Placental pericyte (primary cell): ENCODE measurements around the gene BEST4. TPM values are rescaled to one million over a fixed set of nuclear protein-coding genes. Genes with fewer than 3 reads are reported as not detected.

Source experiments
- small RNA-seq: library from RNA; depleted of rRNA; stranded (forward); fragments of <200 nt; gene quantifications from one replicate; pipeline ENCODE3, GENCODE V24; 2012; ENCODE audit warnings: low replicate concordance
- total RNA-seq: library from RNA; depleted of rRNA; stranded (reverse); fragments of >200 nt; gene quantifications from 2 replicates; pipeline ENCODE4 v1.2.3, GENCODE V29; 2012

Gene BEST4
- 0.14 and 0.22 TPM in 2 replicates for total RNA-seq

DNA sequence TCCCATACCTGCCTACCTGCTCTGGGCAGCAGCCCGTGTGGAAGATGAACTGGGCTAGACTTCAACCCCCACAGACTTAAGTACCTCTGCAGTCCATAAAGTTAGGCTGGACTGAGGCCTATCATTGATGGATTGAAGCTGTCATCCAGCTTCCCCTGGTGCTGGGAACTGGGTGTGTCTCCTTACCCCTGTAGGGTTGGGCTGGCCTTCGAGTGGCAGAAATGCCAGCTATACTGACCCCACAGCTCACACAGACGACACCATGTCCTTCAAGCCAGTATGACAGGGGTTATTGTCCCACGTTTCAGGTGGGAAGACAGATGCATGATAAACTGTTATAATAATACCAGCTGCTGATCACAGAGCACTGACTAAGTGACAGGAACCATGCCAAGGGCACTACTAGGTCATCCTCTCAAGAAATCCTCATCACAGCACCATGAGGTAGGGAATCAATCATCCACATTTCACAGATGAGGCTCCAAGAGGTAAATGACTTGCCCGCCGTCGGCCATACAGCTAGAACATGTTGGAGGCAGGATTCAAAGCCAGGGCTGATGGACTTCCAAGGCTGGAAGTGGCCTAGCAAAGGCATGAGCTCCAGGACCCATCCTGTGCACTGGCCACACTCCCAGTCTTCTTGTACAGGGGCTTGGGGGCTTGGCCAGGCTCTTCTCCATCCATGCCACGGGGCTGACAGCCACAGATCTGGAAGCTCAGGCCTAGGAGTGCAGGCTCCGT, at the start of gene BEST4:
Gene BEST4, minus strand, starts transcription at position 51 of the 741 bp plus-strand sequence. CDS start 465 bp downstream, outside the sequence.

DNA sequence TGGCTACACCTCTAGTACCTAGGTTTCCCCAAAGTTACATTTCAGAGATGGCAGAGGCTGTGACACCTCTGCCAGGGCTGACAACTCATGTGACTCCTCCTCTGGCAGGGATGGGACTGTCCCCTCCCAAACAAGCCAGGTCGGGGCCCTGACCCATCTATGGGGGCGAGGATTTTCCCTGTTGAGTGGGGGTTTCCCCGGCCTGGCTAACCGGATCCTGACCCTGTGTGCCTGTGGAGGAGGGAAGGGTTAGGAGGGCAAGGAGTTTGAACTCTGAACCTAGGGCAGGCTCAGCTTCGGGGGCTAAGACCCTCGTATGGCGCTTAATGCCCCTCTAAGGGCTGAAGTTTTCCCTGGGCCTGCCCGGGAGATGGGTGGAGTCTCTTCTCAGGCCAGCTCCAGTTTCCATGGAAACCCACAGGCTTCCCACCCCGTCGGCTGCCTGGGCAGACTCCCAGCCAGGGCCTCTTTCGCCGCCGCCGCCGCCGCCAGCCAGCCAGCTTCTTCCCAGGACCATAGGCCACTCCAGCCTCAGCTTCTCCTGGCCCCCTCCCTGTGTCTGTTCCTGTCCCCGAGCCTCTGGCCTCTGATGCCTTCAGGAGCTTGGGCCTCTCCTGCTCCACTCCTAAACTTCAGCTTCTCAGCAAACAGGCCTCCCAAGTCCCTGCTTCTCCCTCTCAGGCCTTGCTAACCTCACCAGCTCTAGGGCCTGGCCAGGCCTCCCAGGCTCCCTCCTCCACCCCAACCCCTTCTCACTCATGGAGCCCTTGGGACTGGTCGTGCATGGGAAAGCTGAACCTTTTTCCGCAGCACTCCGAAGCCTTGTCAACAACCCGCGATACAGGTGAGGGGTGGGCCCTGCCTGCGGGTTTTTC, 20.3 kb upstream of the BEST4 start, which contains the start of gene BTBD19:
Gene BTBD19, plus strand, starts transcription at position 461 of the 875 bp plus-strand sequence. Its CDS starts 298 bp downstream, at position 759.

DNA sequence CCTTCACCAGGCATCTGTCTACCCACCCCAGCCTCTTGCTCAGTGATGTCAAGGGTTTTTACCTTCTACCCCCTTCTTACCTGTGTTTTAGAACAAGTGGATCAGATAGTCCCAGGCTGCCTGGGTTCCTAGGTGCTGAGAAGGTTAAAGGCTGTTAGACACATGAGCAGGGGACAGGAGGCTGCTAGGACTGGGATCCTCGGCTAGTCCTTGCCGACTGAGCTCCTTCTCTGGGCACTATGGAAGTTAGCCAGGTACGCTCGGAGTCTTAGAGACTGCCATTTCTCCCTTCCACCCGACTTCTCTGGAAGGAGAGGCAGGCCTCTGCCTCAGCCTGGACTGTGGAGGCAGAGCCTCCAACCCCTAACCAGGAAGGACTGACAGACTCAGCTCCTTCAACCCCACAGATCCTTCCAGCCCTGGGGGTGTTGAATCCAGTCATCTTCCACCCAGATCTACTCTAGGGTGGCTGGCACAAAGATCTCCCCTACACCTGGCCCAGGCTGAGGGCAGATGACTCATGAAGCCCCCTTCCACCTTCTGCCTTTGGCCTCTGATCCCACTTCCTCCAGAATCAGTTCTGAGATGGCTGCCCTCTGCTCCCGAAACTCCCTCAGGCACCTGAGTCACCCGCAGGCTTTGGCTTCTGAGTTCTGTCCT, 18.9 kb upstream of the BEST4 start, which contains the start of gene DYNLT4:
Gene DYNLT4, minus strand, starts transcription at position 648 of the 660 bp plus-strand sequence. CDS start 683 bp downstream, outside the sequence.

DNA sequence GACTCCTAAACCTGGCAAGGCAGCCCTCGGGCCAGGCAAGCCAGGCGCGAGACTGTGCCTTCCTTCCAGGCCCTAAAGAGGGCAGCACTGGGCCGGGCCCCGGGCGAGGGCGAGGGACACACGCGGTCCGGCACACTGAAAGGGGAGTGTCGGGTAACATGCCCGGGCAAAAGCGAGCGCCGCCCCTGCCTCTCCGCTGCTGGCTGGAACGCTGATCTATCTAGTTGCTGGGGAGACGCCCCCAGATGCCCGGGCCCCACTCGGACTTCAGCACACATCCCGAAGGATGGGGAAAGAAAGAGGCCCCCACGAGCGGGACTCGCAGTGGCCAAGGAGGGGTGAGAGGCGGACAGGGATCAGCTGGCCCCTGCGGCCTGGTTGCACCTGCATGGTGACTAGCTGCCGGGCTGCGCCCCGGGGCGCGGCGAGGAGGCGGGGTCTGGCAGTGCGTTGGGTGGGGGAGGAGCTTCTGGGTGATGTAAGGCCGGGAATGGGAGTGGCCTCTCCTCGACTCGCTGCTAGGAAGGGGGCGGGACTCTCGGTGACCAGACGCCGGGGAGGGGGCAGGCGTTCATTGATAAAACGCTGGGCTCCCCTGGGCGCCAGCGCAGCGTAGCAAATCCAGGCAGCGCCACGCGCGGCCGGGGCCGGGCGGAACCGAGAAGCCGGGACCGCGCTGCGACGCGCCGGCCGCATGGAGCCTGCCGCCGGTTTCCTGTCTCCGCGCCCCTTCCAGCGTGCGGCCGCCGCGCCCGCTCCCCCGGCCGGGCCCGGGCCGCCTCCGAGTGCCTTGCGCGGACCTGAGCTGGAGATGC, 12.0 kb upstream of the BEST4 start, which contains the start of gene PLK3:
Gene PLK3, plus strand, starts transcription at position 608 of the 815 bp plus-strand sequence. Its CDS starts 87 bp downstream, at position 695.

DNA sequence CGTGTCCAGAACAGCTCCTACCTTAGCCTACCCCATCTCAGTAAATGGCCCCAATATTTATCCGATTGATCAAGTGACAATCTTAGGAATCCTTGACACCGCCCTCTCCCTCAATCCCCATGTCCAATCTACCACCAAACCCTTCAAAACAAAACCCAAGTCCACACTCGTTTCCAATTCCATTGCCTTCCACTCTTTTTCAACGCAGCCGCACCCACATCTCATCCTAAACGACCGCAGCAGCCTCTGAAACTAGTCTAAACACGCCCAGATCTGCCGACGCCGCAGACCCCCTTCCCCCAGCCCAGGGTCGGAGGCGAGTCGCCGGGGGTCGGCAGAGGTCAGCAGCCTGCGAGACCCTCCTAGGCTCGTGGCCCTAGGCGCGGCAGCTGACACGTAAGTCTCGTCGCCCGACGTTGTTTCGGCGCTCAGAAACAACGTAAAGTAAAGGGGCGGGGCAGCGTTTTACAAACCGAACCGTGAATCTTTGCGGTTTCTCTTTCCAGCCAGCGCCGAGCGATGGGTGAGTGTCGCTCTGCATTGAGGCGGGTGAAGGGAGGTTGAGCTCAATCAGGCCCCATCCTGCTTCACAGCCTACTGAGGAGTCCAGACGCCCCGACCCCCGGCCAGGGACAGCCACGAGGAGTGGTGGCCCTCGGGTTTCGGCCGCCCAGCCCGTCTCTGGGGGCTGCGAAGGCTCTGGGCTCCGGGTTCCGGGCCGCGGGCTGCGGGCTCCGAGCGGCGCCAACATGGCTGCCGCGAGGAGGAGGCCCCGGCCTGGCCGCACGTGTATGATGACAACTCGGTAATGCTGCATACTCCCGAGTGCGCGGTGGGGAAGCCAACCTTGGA, 12.7 kb downstream of the BEST4 start, which contains the start of gene RPS8:
Gene RPS8, plus strand, starts transcription at position 463 of the 852 bp plus-strand sequence. Its CDS starts 57 bp downstream, at position 520.

DNA sequence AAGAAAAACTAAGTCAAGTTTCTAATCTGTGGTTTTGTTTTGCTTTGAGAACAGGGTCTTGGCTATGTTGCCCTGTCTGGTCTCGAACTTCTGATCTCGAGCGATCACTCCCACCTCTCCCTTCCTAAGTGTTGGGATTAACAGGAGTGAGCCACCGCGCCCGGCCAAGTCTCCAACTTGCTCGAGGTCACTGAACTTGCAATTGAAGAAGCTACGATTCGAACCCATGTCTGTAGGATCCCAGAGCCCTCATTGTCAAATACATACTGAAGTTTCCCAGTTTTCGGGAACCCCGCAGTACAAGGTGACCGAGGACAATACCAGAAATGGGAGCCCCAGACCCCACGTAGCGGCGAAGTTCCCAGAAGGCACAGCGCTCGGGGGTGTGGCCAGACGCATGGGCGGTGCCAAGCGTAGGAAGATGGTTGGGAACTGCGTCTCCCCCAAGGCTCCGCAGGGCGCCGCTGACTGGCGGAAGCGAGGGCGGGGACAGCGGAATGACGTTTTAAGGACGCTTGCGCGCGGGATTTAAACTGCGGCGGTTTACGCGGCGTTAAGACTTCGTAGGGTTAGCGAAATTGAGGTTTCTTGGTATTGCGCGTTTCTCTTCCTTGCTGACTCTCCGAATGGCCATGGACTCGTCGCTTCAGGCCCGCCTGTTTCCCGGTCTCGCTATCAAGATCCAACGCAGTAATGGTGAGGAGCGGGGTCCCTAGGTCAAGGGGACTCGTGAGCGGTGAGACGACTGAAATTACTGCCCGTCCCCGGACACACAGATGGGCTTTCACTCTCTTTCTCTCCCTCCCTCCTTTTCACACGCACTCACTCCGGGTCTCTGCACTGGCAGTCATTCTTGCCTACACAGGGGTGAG, 48.4 kb downstream of the BEST4 start, which contains the start of gene KIF2C:
Gene KIF2C, plus strand, starts transcription at position 531 of the 872 bp plus-strand sequence. Its CDS starts 96 bp downstream, at position 627.

Small RNA genes lying within 50 kb of the gene (small RNA-seq; reads per million reads assigned to genes)
- gene SNORD38A, result 4,003 reads per million, percentile 100 among the genes with 10 or more reads in this experiment
- gene SNORD38B, result not detected
- gene SNORD46, result 106 reads per million, percentile 99 among the genes with 10 or more reads in this experiment
- not detected for gene SNORD55

Other genes starting within 250 kb of the BEST4 start
- 4.6 and 7.0 TPM in 2 replicates for gene TMEM53, start 113.7 kb downstream of the BEST4 start, total RNA-seq
- gene ARMH1, start 113.5 kb downstream of the BEST4 start, total RNA-seq, result 0.66 TPM in 1 of 2 replicates, not detected in the other
- gene RNU5D-1, start 57.0 kb downstream of the BEST4 start, total RNA-seq, result not detected in 2 replicates
- gene KIF2C, start 48.3 kb downstream of the BEST4 start, total RNA-seq, result 1.3 and 62.0 TPM in 2 replicates
- gene RPS8, start 12.6 kb downstream of the BEST4 start, total RNA-seq, result 982 and 1,269 TPM in 2 replicates
- gene PLK3, start 12.2 kb upstream of the BEST4 start, total RNA-seq, result 71.3 and 112 TPM in 2 replicates
- not detected in 2 replicates for gene DYNLT4, start 19.2 kb upstream of the BEST4 start, total RNA-seq
- gene BTBD19, start 20.4 kb upstream of the BEST4 start, total RNA-seq, result 10.5 and 23.4 TPM in 2 replicates
- 0.22 and 0.29 TPM in 2 replicates for gene PTCH2, start 55.1 kb upstream of the BEST4 start, total RNA-seq
- 31.7 and 54.1 TPM in 2 replicates for gene EIF2B3, start 198.4 kb upstream of the BEST4 start, total RNA-seq
- 33.9 and 41.4 TPM in 2 replicates for gene HECTD3, start 223.2 kb upstream of the BEST4 start, total RNA-seq
- 125 and 139 TPM in 2 replicates for gene UROD, start 224.1 kb upstream of the BEST4 start, total RNA-seq